ENCODE results near the gene MKNK1.

Gene MKNK1

DNA sequence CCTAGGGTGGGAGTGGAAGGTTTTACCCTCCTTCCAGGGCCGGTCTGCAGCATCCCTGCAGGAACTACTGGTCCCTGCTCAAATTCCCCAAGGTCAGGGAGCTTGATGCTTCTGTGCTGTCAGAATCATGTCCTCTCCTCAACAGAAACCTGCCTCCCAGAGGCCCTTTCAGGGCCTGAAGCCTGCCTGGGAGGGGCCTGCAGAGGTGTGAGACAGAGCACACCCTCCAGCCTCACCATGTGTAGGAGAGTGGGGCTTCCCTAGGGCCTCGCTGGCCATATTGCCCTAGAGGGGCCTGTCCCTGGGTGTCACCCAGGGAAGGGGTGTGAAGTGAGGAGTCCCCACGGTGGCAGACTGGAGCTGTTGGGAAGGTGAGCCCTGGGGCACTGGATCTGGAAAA, 73.8 kb downstream of the MKNK1 start:
- POLR2A ChIA-PET (ENCODE audit: low non-redundant PET), result no interaction called here

DNA sequence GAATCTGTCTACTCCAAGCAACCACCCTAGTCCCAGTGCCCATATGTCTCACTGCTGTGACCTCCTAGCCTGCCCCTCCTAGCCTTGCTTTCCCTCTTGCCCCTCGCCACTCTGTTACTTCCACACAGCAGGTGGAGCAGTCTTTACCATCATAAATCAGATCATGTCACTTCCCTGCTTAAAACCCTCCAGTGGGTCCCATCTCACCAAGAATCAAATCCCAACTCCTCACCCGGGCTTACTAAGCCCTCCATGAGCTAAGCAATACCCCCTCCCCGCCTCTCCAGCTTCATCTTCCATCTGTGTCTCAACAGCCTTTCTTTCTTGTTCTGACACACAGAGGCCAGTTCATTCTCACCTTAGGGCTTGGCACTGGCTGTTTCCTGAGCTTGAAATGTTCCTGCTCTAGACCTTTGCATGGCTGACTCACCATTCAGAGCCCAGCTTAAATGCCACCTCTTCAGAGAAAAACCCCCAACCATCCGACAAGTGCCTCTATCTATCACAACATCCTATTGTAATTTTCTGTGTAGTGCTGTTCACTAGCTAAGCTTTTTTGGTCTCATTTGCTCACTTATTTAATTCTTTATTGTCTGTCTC, 74.9 kb downstream of the MKNK1 start:
- DNase-seq (ENCODE audit: low spot score), result no peak
- H3K27ac ChIP-seq, result no peak overlapping the region
- CTCF ChIA-PET, result interaction anchor here (0.7 to 2.6 kb wide), 8 partner anchors 19 to 196 kb away, joined by 3 to 20 read pairs (median 4); no protein-coding TSS in a partner anchor
- POLR2A ChIA-PET (ENCODE audit: low non-redundant PET), result no interaction called here
- TF ChIP-seq, protein P1, sequence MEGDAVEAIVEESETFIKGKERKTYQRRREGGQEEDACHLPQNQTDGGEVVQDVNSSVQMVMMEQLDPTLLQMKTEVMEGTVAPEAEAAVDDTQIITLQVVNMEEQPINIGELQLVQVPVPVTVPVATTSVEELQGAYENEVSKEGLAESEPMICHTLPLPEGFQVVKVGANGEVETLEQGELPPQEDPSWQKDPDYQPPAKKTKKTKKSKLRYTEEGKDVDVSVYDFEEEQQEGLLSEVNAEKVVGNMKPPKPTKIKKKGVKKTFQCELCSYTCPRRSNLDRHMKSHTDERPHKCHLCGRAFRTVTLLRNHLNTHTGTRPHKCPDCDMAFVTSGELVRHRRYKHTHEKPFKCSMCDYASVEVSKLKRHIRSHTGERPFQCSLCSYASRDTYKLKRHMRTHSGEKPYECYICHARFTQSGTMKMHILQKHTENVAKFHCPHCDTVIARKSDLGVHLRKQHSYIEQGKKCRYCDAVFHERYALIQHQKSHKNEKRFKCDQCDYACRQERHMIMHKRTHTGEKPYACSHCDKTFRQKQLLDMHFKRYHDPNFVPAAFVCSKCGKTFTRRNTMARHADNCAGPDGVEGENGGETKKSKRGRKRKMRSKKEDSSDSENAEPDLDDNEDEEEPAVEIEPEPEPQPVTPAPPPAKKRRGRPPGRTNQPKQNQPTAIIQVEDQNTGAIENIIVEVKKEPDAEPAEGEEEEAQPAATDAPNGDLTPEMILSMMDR (conservative IDR thresholded peaks at IDR 0.05; ENCODE audit: low read depth), result no peak

More for the DNA sequence above, 73.8 kb downstream of the MKNK1 start:
- no peak for DNase-seq (ENCODE audit: low spot score)
- TF ChIP-seq, protein P1 (conservative IDR thresholded peaks at IDR 0.05; ENCODE audit: low read depth), result no peak
- H3K27ac ChIP-seq, result no peak overlapping the region
- CTCF ChIA-PET, result interaction anchor here (0.6 to 1.7 kb wide), 6 partner anchors 18 to 227 kb away, joined by 3 to 5 read pairs (median 4); partner anchors contain the start of gene LRRC41

DNA sequence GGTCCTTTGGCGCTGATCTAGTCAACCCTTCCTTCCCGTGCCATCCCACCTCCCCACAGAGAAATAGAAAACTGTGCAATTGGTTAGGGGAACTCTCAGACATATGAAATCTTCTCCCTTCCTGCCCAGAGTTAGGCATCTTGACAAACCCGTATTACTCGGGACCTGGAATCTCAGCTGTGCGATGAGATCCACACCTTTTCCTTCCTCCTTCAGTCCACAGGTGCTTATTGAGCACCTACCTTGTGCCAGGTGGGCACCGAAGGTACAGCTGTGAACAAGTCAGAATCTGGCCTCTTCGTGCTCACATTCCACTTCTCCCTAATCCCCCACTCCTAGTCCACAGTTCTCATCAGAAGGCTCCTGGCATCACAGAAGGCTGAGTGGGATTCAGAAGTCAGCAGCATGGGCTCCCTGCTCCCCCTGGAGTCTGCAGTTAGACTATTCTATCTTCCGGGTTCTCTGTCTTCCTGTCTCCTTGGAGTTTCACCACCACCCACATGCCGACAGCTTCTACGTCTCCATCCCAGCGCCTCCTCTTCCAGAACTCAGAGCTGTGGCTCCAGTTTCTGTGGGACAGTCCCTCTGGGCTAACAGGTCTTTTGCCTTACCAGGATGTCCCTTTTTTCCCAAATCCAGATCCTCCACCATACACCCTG, 75.6 kb downstream of the MKNK1 start:
- POLR2A ChIA-PET (ENCODE audit: low non-redundant PET), result no interaction called here
- CTCF ChIA-PET, result interaction anchor here (0.6 to 2.6 kb wide), 7 partner anchors 20 to 197 kb away, joined by 3 to 20 read pairs (median 6); no protein-coding TSS in a partner anchor
- no peak overlapping the region for H3K27ac ChIP-seq
- TF ChIP-seq, protein P1 (conservative IDR thresholded peaks at IDR 0.05; ENCODE audit: low read depth), result peak; percentile 70
- DNase-seq (ENCODE audit: low spot score), result no peak

DNA sequence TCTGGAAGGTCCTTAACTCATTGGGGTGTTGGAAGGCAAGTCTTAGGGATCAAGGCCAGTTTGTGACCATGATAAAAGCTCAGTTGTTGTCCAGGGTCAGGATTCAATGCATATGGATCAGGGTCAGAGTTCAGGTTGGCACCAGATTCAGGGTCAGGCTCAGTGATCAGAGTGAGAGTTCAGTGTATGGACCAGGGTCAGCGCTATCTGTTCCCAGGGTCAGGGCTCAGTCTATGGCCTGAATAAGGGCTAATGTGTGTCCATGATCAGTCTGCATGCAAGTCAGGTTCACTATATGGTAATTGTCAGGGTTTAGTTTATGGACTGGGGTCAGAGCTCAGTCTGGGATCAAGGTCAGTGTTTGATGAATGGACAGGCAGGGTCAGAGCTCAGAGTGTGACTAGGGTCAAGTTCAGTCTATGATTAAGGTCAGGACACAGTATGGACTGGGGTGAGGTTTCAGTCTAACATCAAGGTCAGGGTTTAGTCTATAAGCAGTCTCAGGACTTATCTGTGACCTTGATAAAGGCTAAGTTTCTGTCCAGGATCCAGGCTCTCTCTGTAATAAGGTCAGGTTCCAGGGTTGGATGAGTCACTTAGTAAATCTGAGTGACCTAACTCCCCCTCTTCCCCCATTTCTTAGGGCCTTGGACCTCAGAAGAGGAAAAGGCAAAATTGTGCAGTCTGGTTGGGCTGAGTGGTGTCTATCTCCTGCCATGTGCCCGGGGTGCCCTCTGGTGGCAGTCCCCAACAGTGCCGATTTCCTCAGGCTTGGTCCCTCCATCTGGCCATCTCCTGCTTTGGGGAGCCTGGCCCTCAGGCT, 76.4 kb downstream of the MKNK1 start:
- DNase-seq (ENCODE audit: low spot score), result peak; percentile 80
- no peak overlapping the region for H3K27ac ChIP-seq
- CTCF ChIA-PET, result interaction anchor here (0.5 to 3.0 kb wide), 14 partner anchors 10 to 396 kb away, joined by 3 to 23 read pairs (median 4); no protein-coding TSS in a partner anchor
- POLR2A ChIA-PET (ENCODE audit: low non-redundant PET), result no interaction called here
- TF ChIP-seq, protein P1 (conservative IDR thresholded peaks at IDR 0.05; ENCODE audit: low read depth), result peak; percentile 93

DNA sequence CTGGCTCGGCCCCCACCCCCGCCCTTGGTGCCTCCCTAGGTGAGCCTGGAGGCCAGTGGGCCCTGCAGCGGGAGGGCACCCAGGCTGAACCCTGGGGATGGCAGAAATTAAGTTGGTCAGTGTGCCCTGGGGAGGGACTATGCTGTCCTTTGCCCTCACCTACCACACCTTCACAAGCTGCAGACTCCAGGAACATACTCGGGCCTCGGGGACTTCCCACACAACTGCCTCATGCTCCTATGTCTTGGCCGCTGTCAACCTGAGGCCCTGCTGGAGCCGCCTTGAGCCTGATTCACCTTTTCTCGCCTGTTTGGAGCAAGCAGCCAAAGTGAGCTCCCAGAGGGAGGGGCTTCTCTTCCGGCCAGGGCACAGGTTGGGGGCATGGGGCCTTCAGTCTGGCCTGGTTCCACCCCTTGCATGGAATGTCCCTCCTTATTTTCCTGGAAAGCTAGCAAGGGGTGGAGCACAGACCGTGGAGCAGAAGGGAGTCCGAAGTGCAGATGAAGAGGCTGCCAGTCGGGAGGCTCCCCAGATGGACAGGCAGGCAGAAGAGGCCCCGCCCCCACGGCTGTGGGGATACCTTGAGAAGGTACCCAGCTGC, 77.3 kb downstream of the MKNK1 start:
- CTCF ChIA-PET, result interaction anchor here (0.8 to 3.0 kb wide), 14 partner anchors 11 to 85 kb away, joined by 3 to 23 read pairs (median 4); no protein-coding TSS in a partner anchor
- TF ChIP-seq, protein P1 (conservative IDR thresholded peaks at IDR 0.05; ENCODE audit: low read depth), result no peak
- H3K27ac ChIP-seq, result no peak overlapping the region
- no peak for DNase-seq (ENCODE audit: low spot score)
- POLR2A ChIA-PET (ENCODE audit: low non-redundant PET), result no interaction called here

Measured in RWPE1 (cell line).